T47D (cell line): ENCODE measurements around the gene VAT1.
"Not testable (repeated sequence)": the region's sequence is repeated elsewhere in the genome, so short reads cannot be mapped to it uniquely, and the experiment has no call there.

Experiments
- DNase-seq, 2 experiments: peaks; one replicate each; pipeline versions ENCODE4 v3.0.0 to v3.0.0-alpha.2; 2011 to 2012; ENCODE audit warnings: low read depth in 1 of 2, low spot score in 1 of 2
- JUND ChIP-seq: IDR thresholded peaks from 2 replicates; pipeline ENCODE4 v1.6.1; 2012; ENCODE audit warnings: low read depth
- in situ Hi-C: cut with HindIII; loops from 2 replicates; pipeline ENCODE4 v1.10.0; 2016; ENCODE audit warnings: low sequenced_read_pairs, low pct_unique_long_range_greater_than_20kb

VAT1 gene

GRCh38 chr17:42991471-42991870 lies 30.7 kb downstream of the VAT1 start:
- TF ChIP-seq JUND: no peak
- in situ Hi-C loops: no loop called here
- DNase-seq: no peak

GRCh38 chr17:42989726-42990652 lies 32.2 kb downstream of the VAT1 start:
- in situ Hi-C loops: no loop called here
- no peak for TF ChIP-seq JUND
- no peak for DNase-seq

- DNase-seq: no peak
- in situ Hi-C loops: no loop called here
- TF ChIP-seq JUND: no peak
Measured at GRCh38 chr17:42989141-42989540, 33.0 kb downstream of the VAT1 start.

GRCh38 chr17:42985225-42985624 lies 37.0 kb downstream of the VAT1 start:
- no peak for DNase-seq
- in situ Hi-C loops: no loop called here
- no peak for TF ChIP-seq JUND

- DNase-seq: no peak
- in situ Hi-C loops: no loop called here
- TF ChIP-seq JUND: no peak
Measured at GRCh38 chr17:42982266-42982665, 39.9 kb downstream of the VAT1 start.

- in situ Hi-C loops: no loop called here
- peak; percentile 71 to 79 for DNase-seq
- TF ChIP-seq JUND: no peak
Measured at GRCh38 chr17:42980766-42981397, 41.3 kb downstream of the VAT1 start.

GRCh38 chr17:42980274-42980765 lies 41.9 kb downstream of the VAT1 start, which contains the start of gene RUNDC1:
Gene RUNDC1, plus strand, starts transcription at chr17:42980565. Its CDS starts 12 bp downstream, at chr17:42980577.
- DNase-seq: peak; percentile 93 to 98
- in situ Hi-C loops: no loop called here
- TF ChIP-seq JUND: no peak

GRCh38 chr17:42979511-42980273 lies 42.5 kb downstream of the VAT1 start, which contains the start of gene PTGES3L:
Gene PTGES3L, minus strand, starts transcription at chr17:42980080. Its CDS starts 27 bp downstream, at chr17:42980053.
- peak in 1 of 2 experiments; percentile 49 for DNase-seq
- in situ Hi-C loops: no loop called here
- no peak for TF ChIP-seq JUND

GRCh38 chr17:42975701-42976100 lies 46.5 kb downstream of the VAT1 start:
- in situ Hi-C loops: not testable (repeated sequence)

GRCh38 chr17:42975265-42975664 lies 46.9 kb downstream of the VAT1 start:
- DNase-seq: no peak
- no peak for TF ChIP-seq JUND
- in situ Hi-C loops: no loop called here

More at GRCh38 chr17:42975701-42976100, 46.5 kb downstream of the VAT1 start:
- not testable (repeated sequence) for DNase-seq

- in situ Hi-C loops, DNase-seq: not testable (repeated sequence)
Measured at GRCh38 chr17:42973323-42973722, 48.9 kb downstream of the VAT1 start.

GRCh38 chr17:42971589-42971988 lies 50.6 kb downstream of the VAT1 start:
- no peak for DNase-seq
- in situ Hi-C loops: no loop called here
- no peak for TF ChIP-seq JUND
